C4-2B (cell line): ENCODE results near the gene OTOG.

ENCODE experiments used
- H3K27ac ChIP-seq: fragments of 450-650 bp; 2 replicates; pipeline ENCODE4 v1.5.1; 2017
- ZFX ChIP-seq: fragments of 450-650 bp; IDR thresholded peaks from 2 replicates; pipeline ENCODE4 v1.6.1; 2017
- TF ChIP-seq, protein P1 (sequence below): fragments of 450-650 bp; conservative IDR thresholded peaks from 2 replicates; pipeline ENCODE4 v1.5.1; 2017; ENCODE audit warnings: mild to moderate bottlenecking

The OTOG gene, protein sequence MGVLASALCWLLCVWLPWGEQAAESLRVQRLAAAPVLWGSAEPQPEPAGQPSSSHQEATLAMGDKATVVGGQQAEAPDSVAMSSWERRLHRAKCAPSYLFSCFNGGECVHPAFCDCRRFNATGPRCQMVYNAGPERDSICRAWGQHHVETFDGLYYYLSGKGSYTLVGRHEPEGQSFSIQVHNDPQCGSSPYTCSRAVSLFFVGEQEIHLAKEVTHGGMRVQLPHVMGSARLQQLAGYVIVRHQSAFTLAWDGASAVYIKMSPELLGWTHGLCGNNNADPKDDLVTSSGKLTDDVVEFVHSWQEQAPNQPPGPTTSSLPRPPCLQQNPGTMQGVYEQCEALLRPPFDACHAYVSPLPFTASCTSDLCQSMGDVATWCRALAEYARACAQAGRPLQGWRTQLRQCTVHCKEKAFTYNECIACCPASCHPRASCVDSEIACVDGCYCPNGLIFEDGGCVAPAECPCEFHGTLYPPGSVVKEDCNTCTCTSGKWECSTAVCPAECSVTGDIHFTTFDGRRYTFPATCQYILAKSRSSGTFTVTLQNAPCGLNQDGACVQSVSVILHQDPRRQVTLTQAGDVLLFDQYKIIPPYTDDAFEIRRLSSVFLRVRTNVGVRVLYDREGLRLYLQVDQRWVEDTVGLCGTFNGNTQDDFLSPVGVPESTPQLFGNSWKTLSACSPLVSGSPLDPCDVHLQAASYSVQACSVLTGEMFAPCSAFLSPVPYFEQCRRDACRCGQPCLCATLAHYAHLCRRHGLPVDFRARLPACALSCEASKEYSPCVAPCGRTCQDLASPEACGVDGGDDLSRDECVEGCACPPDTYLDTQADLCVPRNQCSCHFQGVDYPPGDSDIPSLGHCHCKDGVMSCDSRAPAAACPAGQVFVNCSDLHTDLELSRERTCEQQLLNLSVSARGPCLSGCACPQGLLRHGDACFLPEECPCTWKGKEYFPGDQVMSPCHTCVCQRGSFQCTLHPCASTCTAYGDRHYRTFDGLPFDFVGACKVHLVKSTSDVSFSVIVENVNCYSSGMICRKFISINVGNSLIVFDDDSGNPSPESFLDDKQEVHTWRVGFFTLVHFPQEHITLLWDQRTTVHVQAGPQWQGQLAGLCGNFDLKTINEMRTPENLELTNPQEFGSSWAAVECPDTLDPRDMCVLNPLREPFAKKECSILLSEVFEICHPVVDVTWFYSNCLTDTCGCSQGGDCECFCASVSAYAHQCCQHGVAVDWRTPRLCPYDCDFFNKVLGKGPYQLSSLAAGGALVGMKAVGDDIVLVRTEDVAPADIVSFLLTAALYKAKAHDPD (N-terminal part only)

DNA sequence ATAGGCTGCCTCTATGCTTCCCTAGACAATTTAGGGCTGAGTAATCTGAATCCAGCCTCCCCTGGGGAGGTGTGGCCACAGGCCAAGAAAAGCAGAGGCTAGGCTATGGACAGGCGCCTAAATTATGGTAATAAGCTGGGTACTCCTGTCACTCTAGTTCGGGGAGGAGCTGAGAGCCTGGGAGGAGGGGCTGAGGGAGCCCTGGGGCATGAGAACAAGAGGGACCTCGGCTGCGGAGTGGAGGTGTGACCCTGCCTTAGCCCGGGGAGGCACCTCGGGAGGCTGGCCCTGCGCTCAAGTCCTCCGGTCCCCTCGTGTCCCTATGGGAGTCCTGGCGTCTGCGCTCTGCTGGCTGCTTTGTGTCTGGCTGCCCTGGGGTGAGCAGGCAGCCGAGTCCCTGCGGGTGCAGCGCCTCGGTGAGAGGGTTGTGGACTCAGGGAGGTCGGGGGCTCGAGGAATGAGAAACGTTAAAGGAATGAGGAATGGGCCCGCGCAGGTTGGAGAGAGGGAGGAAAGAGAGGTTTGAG is at the start of gene OTOG:
Gene OTOG, plus strand, starts transcription at position 209 of the 527 bp plus-strand sequence. Its CDS starts 114 bp downstream, at position 323.
- no peak within 1 kb of the TSS for H3K27ac ChIP-seq
- TF ChIP-seq, protein P1, sequence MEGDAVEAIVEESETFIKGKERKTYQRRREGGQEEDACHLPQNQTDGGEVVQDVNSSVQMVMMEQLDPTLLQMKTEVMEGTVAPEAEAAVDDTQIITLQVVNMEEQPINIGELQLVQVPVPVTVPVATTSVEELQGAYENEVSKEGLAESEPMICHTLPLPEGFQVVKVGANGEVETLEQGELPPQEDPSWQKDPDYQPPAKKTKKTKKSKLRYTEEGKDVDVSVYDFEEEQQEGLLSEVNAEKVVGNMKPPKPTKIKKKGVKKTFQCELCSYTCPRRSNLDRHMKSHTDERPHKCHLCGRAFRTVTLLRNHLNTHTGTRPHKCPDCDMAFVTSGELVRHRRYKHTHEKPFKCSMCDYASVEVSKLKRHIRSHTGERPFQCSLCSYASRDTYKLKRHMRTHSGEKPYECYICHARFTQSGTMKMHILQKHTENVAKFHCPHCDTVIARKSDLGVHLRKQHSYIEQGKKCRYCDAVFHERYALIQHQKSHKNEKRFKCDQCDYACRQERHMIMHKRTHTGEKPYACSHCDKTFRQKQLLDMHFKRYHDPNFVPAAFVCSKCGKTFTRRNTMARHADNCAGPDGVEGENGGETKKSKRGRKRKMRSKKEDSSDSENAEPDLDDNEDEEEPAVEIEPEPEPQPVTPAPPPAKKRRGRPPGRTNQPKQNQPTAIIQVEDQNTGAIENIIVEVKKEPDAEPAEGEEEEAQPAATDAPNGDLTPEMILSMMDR: no peak
- no peak for TF ChIP-seq ZFX

DNA sequence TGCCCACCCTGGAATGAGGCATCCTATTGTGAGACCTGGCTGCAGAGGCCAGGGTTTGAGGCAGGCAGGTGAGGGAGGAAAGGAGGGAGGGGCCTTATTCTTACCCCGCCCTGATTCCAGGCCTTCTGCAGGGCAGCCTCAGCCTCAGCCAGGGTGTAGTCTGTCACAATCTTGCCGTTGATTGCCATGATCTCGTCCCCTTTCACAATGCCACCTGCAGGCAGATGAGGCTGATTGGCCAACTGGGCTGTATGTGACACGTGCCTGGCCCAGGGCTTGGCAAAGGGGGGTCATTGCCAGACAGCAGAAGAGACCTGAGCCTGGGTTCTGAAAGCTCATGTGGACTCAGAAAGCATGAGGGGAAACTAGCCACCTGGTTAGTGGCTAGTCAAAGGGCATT is 49.0 kb upstream of the OTOG start:
- H3K27ac ChIP-seq: no peak overlapping the region
- TF ChIP-seq, protein P1: no peak
- TF ChIP-seq ZFX: no peak

DNA sequence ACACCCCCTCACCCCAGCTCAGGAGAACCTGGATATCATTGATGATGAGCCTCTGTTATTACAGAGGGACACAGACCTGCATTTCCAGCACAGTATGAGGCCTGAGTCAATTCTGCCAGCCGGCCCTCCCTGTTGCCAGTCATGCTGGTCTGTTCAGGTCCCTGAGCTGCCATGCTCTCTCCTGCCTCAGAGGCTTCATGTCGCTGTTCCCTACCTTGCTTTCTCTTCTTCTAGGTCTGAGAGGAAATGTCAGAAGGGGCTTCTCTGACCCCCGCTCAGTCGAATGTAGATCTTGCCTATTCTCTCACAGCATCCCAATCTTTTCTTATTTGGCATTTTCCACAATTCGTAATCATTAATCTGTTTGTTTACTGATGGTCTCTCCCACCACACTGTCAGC is 48.6 kb upstream of the OTOG start:
- TF ChIP-seq, protein P1: peak; percentile 73; the same call in 1 of the 2 replicates
- TF ChIP-seq ZFX: no peak
- H3K27ac ChIP-seq: no peak overlapping the region

DNA sequence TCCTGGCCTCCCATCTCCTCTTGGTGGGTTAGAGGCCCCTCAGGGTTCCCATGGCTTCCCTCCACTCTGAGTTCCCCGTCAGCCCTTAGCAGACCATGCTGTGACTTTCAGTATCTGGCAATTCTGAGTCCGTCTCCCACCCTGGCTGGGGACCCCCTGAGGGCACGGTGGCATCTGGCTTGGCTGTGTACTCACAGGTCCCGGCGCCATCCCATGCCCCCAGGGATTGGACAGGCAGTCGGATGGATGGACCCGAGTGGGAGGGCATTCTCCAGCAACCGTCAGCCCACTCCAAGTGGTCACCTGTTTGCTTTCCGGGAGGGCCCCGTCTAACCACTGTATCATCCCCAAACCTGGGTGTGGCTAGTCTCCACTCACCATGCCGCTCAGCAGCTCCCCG is 46.4 kb upstream of the OTOG start:
- H3K27ac ChIP-seq: no peak overlapping the region

DNA sequence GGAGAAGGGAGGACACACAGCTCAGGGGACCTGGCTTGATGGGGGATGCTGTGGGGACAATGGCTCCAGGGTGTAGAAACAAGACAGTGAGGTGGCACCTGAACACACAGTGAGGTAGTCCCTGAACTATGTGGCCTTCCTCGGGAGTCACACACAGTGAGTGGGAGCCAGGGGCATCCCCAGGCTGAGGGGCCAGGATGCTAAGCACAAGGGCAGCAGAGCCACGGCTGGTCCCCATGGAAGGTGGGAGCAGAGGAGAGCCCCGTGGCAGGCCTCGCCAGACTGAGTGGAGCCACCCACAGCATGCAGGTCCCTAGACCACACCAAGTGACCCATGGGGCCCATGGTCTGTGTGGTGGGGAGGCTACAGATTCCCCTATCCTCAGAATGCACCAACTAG is 44.4 kb upstream of the OTOG start:
- no peak overlapping the region for H3K27ac ChIP-seq
- no peak for TF ChIP-seq ZFX
- TF ChIP-seq, protein P1: no peak

More for the DNA sequence above, 46.4 kb upstream of the OTOG start:
- TF ChIP-seq, protein P1: no peak
- TF ChIP-seq ZFX: no peak

DNA sequence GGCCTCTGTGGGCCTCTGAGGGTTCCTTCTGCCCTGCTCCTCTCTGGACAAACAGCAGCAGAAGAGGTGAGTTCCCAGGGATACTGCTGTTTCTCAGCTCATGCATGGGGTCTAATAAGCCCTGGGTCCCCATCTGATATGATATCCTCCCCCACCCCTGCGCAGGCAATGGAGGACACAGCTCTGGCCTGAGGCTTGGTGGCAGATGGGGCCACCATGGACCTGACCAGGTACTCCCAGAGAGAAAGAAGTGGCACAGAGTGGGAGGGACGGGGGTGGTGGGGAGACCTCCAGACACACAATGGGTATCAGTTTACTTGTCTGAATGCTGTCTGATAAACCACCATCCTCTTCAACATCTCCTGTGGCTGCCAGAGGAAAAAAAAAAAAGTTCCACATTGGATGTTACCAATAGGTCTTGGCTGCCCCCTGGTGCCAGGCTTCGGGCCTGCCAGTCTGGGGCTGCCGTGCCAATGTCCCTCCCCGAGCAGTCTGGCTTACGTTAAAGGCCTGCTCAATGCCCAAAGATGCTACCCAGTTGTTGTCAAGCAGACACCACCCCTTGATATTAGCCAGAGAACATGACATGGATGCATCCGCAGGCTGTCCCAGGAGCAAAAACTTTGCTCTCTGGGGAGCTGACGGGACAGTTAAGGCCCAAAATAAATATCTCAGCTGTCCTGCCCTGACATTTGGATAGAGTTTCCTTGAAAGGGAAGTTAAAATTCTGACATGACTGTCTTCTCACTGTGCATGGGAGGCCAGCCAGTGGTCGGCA is 42.5 kb upstream of the OTOG start:
- no peak overlapping the region for H3K27ac ChIP-seq

More for the DNA sequence above, 42.5 kb upstream of the OTOG start:
- TF ChIP-seq, protein P1: peak; percentile 97
- TF ChIP-seq ZFX: no peak
